GM12878 (cell line): Measurements from ENCODE around the gene AOPEP. TPM values are rescaled to one million over a fixed set of nuclear protein-coding genes. Genes with fewer than 3 reads are reported as not detected.
A peak's percentile ranks its signal among the peaks of the same experiment; 100 is the strongest.

Source experiments
- ATAC-seq: fragments of 200-7000 bp; cut with Tn5 transposase; 3 replicates; pipeline ENCODE4 v1.9.1; 2020; ENCODE audit warnings: mild to moderate bottlenecking, moderate library complexity
- BruUV-seq: library from RNA; stranded (reverse); fragments of 400-500 nt; replicated peaks from 2 replicates; lab custom pipeline; 2021; lab: Mats Ljungman, UMichigan
- CTCF ChIA-PET: fragments of 300-600 bp; sonication (Branson Sonifier 250); formaldehyde crosslinking; extraction: SDS; loops from one replicate; lab custom pipeline; 2021; ENCODE audit warnings: inconsistent platforms; lab: Yijun Ruan, JAX
- POLR2A ChIA-PET: fragments of 350-600 bp; formaldehyde crosslinking; extraction: SDS; loops from one replicate; lab custom pipeline; 2021; ENCODE audit warnings: inconsistent platforms; lab: Charles Lee
- RAD21 ChIA-PET: fragments of 300-600 bp; sonication (Branson Sonifier 250); formaldehyde crosslinking; loops from one replicate; lab custom pipeline; 2023; ENCODE audit warnings: antibody characterized with exemption; ENCODE audit not compliant: unreplicated experiment; lab: Charles Lee
- SMC1A ChIA-PET: fragments of 300-600 bp; sonication (Branson Sonifier 250); formaldehyde crosslinking; loops from one replicate; lab custom pipeline; 2023; ENCODE audit not compliant: unreplicated experiment, uncharacterized antibody; lab: Charles Lee
- DNase-seq: peaks from one replicate; pipeline ENCODE4 v3.0.0-alpha.2; 2011; ENCODE audit warnings: low read depth, low spot score
- FAIRE-seq: peaks from 3 replicates; lab custom pipeline; 2011; peaks lifted over from hg19 to GRCh38; lab: Jason Lieb, UNC
- H2AFZ ChIP-seq: 2 replicates; pipeline ENCODE4 v1.6.0; 2011; ENCODE audit warnings: low read depth, low read length, control low read depth; ENCODE audit not compliant: control insufficient read depth
- H3K27ac ChIP-seq: 2 replicates; pipeline ENCODE4 v1.5.1; 2011; ENCODE audit warnings: control low read depth; ENCODE audit not compliant: control insufficient read depth, insufficient read depth
- H3K27me3 ChIP-seq, 2 experiments: replicated peaks in 1 of 2; 2 replicates each; pipeline versions ENCODE4 v1.6.0 to v1.6.1; 2011; ENCODE audit warnings: low read length in 1 of 2; ENCODE audit not compliant: control insufficient read depth in 2 of 2, insufficient read depth in 2 of 2
- H3K36me3 ChIP-seq, 2 experiments: 2 replicates each; pipeline ENCODE4 v1.5.1; 2011; ENCODE audit warnings: low read length in 1 of 2; ENCODE audit not compliant: control insufficient read depth in 2 of 2, insufficient read depth in 2 of 2
- H3K4me1 ChIP-seq: 2 replicates; pipeline ENCODE4 v1.6.1; 2011; ENCODE audit warnings: mild to moderate bottlenecking, low read length, moderate library complexity, mixed read lengths; ENCODE audit not compliant: control insufficient read depth, insufficient read depth
- H3K4me2 ChIP-seq: 2 replicates; pipeline ENCODE4 v1.6.0; 2011; ENCODE audit warnings: control low read depth; ENCODE audit not compliant: control insufficient read depth, insufficient read depth
- H3K4me3 ChIP-seq: fragments of 200-600 bp; sonication (generic); 2 replicates; pipeline ENCODE4 v1.5.1; 2016
- H3K79me2 ChIP-seq: 2 replicates; pipeline ENCODE4 v1.6.0; 2011; ENCODE audit warnings: low read length; ENCODE audit not compliant: control insufficient read depth, insufficient read depth
- H3K9ac ChIP-seq: 2 replicates; pipeline ENCODE4 v1.8.0; 2011; ENCODE audit warnings: low read length, control low read depth, mixed read lengths; ENCODE audit not compliant: control insufficient read depth, insufficient read depth
- H3K9me3 ChIP-seq: replicated peaks from 3 replicates; pipeline ENCODE4 v1.5.1; 2011; ENCODE audit warnings: mild to moderate bottlenecking, low read length; ENCODE audit not compliant: control insufficient read depth, insufficient read depth
- H4K20me1 ChIP-seq: 2 replicates; pipeline ENCODE4 v1.6.0; 2011; ENCODE audit not compliant: control insufficient read depth, insufficient read depth
- BMI1 ChIP-seq: fragments of 450-650 bp; IDR thresholded peaks from 2 replicates; pipeline ENCODE4 v1.6.1; 2016; ENCODE audit warnings: mild to moderate bottlenecking, moderate library complexity, borderline replicate concordance
- FOS ChIP-seq: IDR thresholded peaks from 3 replicates; pipeline ENCODE4 v1.6.1; 2011; ENCODE audit warnings: borderline replicate concordance; ENCODE audit not compliant: insufficient read length; ENCODE audit errors: extremely low read depth
- NR2C2 ChIP-seq: IDR thresholded peaks from 2 replicates; pipeline ENCODE4 v1.6.1; 2011; ENCODE audit warnings: borderline replicate concordance, low read depth; ENCODE audit not compliant: control insufficient read depth, insufficient read length
- RAD21 ChIP-seq: IDR thresholded peaks from 2 replicates; pipeline ENCODE4 v1.6.1; 2011; ENCODE audit warnings: mild to moderate bottlenecking, low read depth, low read length, moderate library complexity; ENCODE audit not compliant: insufficient read depth
- TBL1XR1 ChIP-seq: IDR thresholded peaks from 2 replicates; pipeline ENCODE4 v1.6.1; 2012; ENCODE audit warnings: low read depth, low read length, improper control_type of control experiment
- WGBS: methylation state at CpG from one replicate; pipeline ENCODE4 v1.1.6; 2016; ENCODE audit warnings: low lambda C conversion rate; ENCODE audit not compliant: insufficient replicate concordance, insufficient coverage; ENCODE audit errors: missing lambda C conversion rate; 5-methylcytosine and 5-hydroxymethylcytosine counted together
- in situ Hi-C: fragments of 300-500 bp; cut with MboI; formaldehyde crosslinking; loops from 9 replicates; pipeline ENCODE4 v1.14.3; 2018; ENCODE audit warnings: mixed read lengths
- intact Hi-C: fragments of 100-400 bp; cut with micrococcal nuclease; formaldehyde crosslinking; loops from one replicate; pipeline ENCODE4 v1.14.2; 2022; ENCODE audit not compliant: unreplicated experiment
- polyA plus RNA-seq, 11 experiments: library from polyadenylated mRNA; depleted of rRNA in 4 of 11; unstranded in 6 of 11; stranded (reverse) in 5 of 11; fragments of >200 nt; fragmentation: Nextera tagmentation in 4 of 11; fragmentation: Illumina TruSeq in 1 of 11; extraction: Ambion mirVana in 4 of 11; extraction: Trizol in 1 of 11; gene quantifications; 1 replicate in 1 of 11; 2 replicates in 10 of 11; pipeline versions ENCODE4 v1.2.1 to v1.2.3, GENCODE V29; 2011 to 2016; ENCODE audit warnings: inconsistent platforms in 2 of 11, missing spikeins in 2 of 11, low read depth in 1 of 11
- total RNA-seq, 4 experiments: library from RNA; depleted of rRNA in 3 of 4; stranded (reverse); fragments of >200 nt in 3 of 4; fragmentation: Illumina TruSeq in 1 of 4; extraction: Trizol in 1 of 4; gene quantifications; 2 replicates each; pipeline versions ENCODE4 v1.2.1 to v1.2.3, GENCODE V29; 2013 to 2021
- TF ChIP-seq, protein P1 (sequence below): IDR thresholded peaks from 2 replicates; pipeline ENCODE4 v1.6.1; 2012; ENCODE audit warnings: low read depth, low read length, improper control_type of control experiment
- TF ChIP-seq, protein P2 (sequence below), 3 experiments: IDR thresholded peaks in 2 of 3; conservative IDR thresholded peaks in 1 of 3; 2 replicates each; pipeline ENCODE4 v1.5.1; 2011; ENCODE audit warnings: low read depth in 3 of 3, low read length in 3 of 3, mild to moderate bottlenecking in 3 of 3, control low read depth in 2 of 3, moderate library complexity in 2 of 3, inconsistent platforms in 1 of 3, mixed read lengths in 1 of 3; ENCODE audit not compliant: control insufficient read depth in 2 of 3, insufficient read depth in 1 of 3; ENCODE audit errors: extremely low read depth in 1 of 3

The AOPEP gene
- total and polyA plus RNA-seq, 10 of the 15 experiments (the other 5 are each of a cell fraction or from before 2014, with no cell fraction given): 2.3 to 16.9 (median 10.1) TPM

DNA sequence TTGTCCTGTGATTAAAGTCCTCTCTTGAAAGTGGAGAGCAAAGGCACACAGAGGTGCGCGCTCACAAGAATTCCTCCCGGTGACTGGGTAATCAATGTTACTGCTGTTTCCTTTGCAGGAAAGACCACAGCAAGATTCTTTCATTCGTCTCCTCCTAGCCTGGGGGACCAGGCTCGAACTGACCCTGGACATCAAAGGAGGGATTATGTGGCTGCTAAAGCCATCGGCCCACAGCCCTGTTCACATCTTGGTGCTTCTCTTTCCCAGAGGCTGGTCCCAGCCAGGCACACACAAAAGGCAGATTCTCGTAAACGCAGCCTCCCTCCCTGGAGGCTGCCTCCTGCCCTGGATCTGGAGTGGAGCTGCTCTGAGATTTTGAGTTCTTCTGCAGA lies 360.1 kb downstream of the AOPEP start (continued):
- TF ChIP-seq TBL1XR1: no peak
- TF ChIP-seq, protein P1, sequence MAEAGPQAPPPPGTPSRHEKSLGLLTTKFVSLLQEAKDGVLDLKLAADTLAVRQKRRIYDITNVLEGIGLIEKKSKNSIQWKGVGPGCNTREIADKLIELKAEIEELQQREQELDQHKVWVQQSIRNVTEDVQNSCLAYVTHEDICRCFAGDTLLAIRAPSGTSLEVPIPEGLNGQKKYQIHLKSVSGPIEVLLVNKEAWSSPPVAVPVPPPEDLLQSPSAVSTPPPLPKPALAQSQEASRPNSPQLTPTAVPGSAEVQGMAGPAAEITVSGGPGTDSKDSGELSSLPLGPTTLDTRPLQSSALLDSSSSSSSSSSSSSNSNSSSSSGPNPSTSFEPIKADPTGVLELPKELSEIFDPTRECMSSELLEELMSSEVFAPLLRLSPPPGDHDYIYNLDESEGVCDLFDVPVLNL: no peak
- TF ChIP-seq NR2C2: no peak

DNA sequence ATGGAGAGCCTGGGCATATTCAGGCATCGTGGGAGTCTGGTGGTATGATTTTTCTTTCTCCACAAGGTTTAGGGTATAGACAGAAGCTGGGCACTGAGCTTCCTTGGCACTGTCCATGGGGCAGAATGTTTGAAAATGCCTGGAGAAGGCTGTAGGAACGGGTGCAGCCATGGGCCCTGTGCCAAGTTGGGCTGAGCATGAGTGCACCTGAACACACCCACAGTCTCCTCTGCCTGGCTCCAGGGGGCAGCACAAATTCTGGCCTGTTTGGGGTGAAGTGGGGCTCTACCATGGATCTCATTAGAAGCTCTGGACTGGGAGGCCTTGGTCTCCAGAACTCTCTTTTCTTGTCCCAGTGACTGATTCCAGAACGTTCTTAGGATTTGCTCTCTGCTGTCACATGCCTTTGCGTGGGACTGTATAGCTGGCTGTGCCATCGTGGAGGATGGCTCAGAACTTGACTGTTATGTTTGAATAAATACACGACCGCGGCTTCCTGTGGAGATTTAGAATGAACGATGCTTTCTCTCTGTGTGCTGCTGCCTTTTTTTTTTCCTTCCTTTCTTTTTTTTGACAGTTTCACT lies 361.3 kb downstream of the AOPEP start:
- no peak overlapping the region for H2AFZ ChIP-seq
- no peak overlapping the region for H3K27ac ChIP-seq
- ChIA-PET RAD21 (no interaction called here), SMC1A (interaction anchor here (0.6 kb wide), 1 partner anchor 170 kb away, joined by 3 read pairs; no protein-coding TSS in a partner anchor), CTCF (interaction anchor here (1.4 to 1.6 kb wide), 2 partner anchors 44 to 407 kb away, joined by 4 read pairs; no protein-coding TSS in a partner anchor), POLR2A (no interaction called here)
- H3K36me3 ChIP-seq: peaks cover 0 to 8% of the 10 kb centered on the region in 2 experiments; a peak in 2 of 4 replicates
- FAIRE-seq (no peak), DNase-seq (no peak), ATAC-seq (peak; percentile 60)
- no peaks in the 10 kb centered on the region for H3K79me2 ChIP-seq
- H3K9me3 ChIP-seq: no peaks in the 10 kb centered on the region
- TF ChIP-seq FOS (no peak), BMI1 (no peak), RAD21 (peak; percentile 10; the same call in 1 of the 2 replicates)
- TF ChIP-seq, protein P2, sequence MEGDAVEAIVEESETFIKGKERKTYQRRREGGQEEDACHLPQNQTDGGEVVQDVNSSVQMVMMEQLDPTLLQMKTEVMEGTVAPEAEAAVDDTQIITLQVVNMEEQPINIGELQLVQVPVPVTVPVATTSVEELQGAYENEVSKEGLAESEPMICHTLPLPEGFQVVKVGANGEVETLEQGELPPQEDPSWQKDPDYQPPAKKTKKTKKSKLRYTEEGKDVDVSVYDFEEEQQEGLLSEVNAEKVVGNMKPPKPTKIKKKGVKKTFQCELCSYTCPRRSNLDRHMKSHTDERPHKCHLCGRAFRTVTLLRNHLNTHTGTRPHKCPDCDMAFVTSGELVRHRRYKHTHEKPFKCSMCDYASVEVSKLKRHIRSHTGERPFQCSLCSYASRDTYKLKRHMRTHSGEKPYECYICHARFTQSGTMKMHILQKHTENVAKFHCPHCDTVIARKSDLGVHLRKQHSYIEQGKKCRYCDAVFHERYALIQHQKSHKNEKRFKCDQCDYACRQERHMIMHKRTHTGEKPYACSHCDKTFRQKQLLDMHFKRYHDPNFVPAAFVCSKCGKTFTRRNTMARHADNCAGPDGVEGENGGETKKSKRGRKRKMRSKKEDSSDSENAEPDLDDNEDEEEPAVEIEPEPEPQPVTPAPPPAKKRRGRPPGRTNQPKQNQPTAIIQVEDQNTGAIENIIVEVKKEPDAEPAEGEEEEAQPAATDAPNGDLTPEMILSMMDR (IDR thresholded peaks at IDR 0.05 in 2 of 3, conservative IDR thresholded peaks at IDR 0.05 in 1 of 3; ENCODE audit: control insufficient read depth in 2 of 3, extremely low read depth in 1 of 3, insufficient read depth in 1 of 3, low read depth in 3 of 3, low read length in 3 of 3): 0 out of 6 replicates have a peak, but pooled peaks of 1 of the 3 experiments have one; percentile 13
- in situ Hi-C loops (no loop called here), intact Hi-C loops (no loop called here)
- no peaks in the 10 kb centered on the region for H3K27me3 ChIP-seq
- no peak overlapping the region for H3K4me3 ChIP-seq
- WGBS: 68% methylated on average over 9 of the region's 9 CpGs
- H4K20me1 ChIP-seq: no peaks in the 10 kb centered on the region
- H3K4me1 ChIP-seq: no peaks in the 10 kb centered on the region; the same call in 1 of the 2 replicates
- BruUV-seq: no TSS peak
- H3K9ac ChIP-seq: no peak overlapping the region
- H3K4me2 ChIP-seq: no peak overlapping the region
